ENCODE data around the gene MET.

Gene MET

DNA sequence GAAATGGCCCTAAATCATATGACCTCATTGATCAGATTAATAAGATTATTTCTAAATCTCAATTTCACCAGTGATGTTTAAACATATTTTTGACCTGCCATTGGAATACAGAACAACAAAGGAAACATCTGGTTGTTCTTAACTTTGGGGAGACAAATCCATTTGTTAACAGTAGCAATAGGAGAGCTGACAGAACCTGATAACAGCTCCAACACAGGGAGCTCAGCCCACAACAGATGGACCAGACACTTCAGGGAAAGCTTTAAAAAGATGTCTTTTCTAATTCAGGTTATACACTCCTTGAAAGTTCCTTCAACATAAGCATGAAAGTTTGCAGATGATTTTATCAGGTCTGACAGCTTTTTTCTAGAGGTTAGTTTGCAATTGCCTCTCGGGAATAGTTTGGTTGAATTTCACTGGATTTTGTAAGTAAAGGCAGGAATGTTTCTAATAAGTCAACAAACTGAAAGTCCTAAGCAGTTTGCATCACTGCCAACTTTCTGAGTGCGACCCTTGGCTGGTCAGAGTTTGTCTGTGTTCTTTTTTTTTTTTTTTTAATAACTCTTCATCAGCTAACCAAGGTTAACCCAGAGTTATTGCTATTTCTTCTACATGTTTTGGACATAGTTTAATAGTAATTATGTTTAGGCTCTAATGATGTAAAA lies 6.5 kb upstream of the MET start:
- no peak for DNase-seq

DNA sequence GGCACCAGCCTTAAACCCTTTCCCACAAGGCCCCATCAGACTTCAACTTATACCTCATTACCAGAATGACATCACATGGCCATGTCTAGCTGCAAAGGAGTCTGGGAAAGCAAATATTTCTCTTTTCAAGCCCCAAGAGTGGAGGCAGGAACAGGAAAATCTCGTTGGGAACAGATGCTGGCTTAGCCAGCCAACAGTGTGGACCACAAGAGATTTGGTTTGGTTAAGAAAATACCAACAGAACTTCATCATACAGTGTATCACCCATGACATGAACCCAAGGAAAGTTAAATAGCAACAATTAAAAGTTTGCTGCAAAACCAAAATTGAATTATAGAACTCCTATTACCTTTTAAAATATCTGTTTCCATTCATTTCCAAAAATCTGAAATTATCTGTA lies 2.2 kb upstream of the MET start:
- DNase-seq, result no peak

DNA sequence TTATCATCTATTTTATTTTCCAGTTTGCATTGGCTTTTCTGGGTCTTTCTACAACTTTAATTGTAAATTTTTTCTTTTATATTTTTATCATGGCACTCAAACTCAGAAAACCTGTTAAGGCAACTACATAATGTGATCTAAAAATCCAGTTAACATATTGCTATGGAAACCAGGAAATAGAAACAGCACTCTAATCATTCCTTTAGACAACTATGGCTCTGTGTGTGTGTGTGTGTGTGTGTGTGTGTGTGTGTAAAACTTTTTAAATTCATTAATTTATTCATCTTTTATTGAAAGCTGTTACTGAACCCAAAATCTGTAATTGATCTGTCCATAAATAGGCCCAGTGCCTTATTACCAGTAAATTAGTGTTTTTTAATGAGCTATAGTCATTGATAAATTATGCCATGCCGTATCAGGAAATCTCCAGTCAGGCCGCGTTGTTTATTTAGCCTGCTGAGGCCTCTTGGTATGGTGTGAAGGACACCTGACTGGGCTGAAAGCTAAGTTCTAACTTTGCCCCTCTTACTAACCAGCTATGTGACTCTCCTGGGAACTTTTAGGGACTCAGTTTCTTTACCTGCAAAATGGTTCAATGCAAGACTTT lies 1.5 kb upstream of the MET start:
- DNase-seq, result no peak

DNA sequence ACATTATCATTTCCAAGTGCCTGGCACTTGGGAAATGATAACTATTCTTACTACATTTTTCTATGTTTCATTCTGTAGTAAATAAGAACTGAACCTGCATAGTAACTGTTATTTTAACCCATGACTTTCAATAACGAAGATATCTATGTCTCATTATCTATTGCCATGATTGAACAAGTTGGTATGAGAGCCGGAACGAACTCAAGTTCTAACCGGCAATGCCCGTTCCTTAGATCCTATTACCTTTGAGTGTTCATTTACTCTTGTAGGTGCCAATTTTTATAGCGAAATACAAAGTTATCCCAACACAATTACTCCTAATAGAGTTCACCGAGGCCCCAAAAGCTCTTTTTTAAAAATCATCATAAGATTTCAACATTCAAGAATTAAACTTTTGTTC lies 885 bp upstream of the MET start:
- no peak for DNase-seq

DNA sequence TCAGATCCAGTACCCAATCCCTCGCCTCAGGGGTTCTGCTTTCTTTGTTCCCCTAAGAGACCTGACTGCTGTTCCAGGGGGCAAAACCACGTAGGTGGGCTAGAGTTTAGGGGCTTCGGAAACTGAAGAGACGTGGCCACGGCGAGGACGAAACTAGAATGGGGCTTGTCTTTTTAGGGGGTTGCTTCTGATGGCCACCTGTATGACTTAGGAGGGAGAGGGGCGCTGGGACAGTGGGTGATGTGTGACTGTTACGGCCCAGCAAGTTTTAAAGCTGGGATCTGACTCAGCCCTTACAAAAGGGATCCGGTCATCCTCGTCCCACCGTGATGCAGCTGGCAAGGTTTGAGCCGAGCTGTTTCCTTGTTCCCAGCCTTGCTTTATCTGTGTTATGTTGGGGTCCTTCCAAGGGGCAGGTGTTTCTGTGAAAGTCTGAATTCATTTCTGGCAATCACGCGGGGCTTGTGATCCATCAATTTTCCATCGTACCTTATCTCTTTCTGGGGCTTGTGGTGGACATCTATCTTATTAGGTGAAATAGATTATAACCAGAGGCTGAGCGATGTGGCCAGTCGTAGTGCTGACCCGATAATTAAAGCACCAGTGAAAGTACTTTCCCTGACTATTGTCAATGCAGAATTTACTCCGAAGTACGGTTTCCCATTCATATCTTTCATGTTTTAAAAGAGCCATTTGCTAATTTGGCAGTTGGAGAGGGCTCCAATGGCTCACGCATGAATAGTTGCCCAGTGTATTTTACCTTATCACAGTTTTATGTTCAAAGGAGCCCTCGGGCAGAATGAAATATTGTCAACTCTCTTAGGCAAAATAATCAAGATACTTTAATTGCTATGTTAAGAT lies 830 bp downstream of the MET start:
- DNase-seq, result no peak

DNA sequence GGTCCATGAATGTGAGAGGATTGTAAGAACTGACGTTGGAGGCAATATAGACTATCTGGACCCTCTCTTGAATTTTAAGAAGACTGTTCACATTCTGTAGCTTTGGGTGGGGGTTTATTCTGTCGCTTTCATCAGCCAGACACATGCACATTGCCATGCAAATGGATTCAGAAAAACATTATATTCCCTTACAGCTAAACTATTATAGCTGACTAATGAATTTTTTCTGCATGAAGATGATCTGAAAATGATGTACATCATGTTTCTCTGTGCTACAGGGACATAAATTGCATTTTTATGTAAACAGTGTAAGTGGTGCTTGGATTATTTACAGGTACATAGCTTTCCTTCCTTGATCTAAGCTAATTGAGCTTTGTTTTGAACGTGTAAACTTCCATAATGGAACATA lies 1.5 kb downstream of the MET start:
- no peak for DNase-seq

DNA sequence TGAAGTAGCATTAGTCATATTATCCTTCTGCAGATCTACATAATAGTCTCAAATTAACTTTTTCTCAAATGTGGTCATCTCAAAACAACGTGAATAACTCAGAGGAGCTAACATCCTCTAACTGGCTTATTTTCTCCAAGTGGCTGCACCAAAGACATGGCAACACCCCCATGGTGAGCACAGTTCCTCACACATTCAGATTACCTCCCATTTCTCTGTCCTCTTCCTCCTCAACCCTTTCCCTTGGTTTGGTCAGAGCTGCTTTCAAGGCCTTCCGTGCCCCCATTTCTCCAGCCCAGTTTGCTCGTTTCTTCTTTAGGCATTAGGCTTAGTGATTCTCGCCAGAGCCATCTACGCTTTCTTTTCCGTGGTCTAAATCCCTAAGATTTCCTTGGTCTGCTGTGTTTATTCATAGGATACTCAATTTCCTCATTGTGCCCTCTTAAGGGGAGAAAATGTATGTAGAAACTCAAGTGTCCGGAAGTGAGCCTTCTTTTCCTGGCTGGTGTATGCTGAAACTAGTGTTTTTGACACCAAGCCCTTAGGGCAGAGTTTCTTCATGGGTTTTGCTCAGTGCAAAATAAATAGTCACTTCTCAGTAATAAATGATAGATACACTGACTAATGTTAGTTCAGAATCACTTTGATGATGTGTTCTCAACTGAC lies 2.6 kb downstream of the MET start:
- no peak for DNase-seq

DNA sequence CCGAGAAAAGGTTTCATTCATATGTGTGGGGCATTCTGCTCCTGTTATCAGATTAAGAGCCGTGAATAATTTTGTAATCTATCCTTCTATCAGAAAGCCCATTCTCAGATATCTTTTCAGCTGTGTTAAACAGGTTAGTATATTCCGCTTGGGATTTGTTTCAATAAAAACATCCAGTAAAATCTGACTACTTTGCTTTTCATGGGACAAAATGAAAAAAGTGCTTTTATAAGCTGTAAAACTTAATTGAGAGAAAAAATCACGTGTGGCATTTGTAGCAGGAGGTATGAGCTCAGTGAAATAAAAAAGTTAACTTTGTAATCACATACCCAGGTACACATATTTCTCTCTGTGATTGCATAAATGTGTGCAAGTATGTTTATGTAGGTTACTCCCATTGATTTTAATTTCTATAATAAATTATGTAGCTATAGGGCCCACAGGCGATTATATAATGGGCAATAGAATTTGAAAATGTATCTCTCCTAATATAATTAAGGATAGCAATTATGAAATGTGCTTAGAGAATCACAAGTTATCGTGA lies 3.9 kb downstream of the MET start:
- no peak for DNase-seq

DNA sequence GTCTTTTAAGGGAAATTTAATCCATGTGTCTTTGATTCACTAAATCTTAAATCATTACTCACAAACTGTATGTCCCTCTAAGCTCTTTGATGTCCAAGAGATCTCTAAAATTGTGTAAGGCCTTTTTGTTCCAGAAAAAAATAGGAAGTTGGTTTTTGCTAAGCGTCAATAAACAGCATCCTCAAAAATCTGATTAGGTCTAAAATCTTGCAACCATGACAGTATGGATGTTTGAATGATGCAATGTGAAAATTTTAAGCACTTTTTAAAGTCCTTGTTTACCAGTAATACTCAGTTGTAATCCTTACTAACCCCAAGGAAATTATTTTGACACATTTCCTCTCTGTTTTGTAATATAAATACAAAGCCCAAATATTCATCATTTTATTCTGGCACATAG lies 6.8 kb downstream of the MET start:
- DNase-seq, result no peak

DNA sequence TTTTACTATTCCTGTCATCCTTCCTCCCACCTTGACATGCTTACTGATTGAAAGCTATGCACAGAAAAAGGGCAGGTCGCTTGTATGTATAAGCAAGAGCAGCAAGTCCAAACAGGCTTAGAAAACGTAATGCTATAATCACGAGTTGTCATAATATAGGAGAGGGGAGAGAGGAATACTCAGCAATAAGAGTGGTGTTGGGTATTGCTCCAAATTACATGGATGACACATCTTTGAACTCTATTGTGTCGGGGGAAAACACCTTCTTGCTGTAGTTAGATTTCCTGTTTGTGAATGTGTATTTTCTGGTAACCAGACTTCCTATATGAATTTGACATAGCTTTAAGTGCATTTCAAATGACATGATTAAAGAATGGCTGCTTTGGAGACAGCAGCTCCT lies 7.5 kb downstream of the MET start:
- no peak for DNase-seq

DNA sequence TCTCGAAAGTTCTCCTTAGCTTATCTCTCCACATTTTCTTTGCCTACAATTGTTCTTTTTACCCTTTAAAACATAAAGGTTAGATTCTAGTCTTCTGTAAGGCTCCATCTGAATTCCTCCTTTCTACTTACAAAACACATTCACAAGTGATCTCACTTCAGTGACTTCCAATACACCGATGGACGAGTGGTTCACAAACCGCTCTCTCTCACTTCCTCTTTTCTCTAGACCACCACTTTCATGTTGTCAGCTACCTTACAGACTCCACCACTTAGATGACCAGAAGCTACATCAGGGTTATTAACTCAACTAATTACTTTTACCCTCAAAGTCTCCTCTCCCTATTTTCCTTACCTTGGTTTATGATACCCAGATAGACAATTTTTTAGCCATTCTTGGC lies 11.8 kb downstream of the MET start:
- DNase-seq, result no peak

DNA sequence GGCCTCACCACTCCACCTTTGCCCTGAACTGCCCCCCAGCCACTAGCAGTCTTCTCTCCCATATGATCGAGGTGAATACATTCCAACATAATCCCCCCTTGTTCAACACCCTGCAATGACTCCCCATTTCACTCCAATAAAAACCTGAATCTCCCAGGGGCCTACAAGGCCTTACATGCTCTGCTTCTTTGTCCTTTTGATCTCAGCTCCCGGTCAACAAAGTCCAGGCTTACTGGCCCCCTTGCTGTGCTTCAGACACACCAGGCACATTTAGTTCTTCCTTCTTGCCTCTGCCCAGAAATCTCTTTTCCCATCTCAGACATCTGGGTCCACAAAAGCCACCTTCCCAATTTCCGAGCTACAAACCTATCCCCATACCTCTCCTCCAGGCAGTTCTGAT lies 14.0 kb downstream of the MET start:
- DNase-seq, result no peak

DNA sequence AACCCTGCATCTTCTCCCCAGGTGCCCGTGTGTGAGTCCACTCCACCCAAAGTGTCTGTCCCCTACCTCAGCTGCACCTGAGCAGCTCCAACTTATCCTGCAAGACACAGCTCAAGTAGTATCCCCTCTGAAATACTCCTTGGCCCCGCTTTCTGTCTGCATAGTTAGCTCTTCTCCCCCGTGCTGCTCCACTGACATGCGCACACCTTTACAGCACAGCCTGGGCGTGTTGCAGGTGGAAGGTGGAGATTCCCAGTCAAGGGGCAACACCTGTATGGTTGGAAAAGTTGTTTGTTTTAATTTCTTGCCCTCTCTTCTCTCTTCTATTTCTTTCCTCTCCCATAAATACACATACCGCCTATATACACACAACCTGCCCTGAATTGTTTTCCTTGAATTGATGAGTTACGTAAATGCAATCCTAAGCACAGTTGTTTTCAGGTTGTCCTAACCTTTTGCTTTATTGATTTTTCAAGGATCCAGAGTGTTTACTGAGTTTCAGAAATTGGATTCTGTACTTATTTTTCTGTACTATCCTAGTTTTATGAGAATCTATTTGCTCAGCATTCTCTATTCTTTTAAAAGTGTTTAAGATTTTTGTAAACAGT lies 14.9 kb downstream of the MET start:
- no peak for DNase-seq

DNA sequence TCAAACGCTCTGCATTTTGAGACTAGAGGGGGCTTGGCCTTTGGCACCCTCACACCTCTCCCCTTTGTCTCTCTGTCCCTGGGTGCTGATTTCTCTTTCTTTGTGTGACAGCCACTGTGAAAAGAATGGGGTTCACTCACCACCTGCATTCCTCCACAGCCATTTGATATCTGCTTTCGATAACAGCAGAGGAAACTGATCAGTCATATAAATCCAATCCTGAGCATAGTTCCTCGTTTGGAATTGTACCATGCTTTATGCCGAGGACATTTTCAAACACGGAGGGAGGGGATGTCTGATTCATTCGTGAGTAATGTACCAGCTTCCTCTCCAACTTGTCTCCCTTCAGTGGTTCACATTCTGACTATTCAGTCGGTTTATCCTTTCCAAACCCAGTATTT lies 15.8 kb downstream of the MET start:
- DNase-seq, result no peak

DNA sequence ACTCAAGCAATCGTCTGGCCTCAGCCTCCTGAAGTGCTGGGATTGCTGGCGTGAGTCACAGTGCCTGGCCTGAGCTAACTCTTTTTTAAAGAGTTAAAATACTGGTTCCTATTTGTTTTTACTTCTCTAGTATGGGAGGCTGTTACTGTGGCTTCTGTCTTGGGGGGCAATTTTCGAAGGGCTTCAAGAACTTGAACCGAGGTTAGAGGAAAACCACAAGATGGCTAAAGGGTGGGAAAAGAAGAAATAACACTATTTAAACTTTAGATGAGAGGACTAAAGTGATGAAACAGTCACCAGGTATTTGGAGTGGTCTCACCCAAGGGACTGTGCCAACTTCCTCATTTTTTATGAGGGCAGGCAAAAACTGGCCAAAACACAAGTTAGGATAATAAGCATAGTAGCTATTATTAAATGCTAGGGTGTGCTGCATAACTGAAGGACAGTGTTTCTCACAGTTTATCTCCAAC lies 17.8 kb downstream of the MET start:
- no peak for DNase-seq

DNA sequence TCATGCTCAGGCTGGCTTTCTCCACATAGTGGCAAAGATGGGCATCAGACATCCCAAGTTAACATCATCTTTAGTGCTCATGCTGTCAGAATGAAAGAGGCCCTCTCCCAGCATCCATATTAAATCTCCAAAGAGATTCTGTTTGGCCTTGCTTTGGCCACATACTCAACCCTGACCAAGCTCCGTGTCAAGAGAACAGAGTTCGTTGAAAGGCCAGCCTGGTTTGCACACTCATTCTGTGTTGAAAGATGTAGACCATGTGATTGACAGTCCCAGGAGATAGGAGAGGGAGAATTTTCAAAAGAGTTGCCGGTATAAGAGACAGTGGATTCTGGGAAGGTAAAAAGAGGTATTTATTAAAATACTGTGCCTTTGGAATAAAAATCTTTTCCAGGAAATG lies 19.7 kb downstream of the MET start:
- no peak for DNase-seq

DNA sequence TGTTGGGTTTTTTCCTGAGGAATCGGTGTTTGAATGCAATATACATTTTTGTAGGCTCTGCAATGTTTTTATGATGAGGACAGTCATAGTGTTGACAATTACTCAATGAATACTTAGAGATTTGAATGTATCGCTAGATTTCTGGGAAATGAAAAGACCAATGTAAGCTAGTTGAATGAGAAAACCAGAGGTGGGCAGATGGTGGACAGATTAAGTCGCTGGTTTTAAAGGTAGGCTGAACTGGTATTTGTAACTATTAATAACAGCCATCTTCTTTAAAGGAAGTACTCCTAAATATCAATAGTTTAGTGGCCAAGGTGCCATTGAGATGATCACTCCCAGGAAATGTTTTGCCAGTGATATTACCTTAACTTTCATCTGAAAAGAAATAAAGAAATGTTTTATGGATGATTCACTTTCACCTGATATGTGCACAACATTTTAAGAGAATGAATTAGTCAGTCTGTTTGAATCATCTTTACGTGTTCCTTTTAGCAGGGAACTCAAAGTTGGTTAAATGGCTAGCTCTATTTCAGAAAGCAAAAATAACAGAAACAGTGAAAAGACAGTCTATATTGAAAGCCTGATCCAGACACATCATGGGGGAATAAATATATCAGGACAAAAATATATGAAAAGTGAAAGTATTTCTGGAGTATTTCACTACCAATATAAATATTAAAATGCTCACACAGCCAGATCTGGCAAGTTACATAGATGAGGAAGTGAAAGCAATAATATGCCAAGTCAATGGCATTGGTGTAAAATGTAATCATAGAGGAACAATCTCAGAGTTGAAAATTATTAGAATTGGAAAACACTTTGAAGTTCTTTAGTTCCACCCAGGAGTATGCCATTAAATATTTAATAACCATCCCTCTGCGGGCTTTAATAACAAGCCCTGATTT lies 20.7 kb downstream of the MET start:
- DNase-seq, result no peak

DNA sequence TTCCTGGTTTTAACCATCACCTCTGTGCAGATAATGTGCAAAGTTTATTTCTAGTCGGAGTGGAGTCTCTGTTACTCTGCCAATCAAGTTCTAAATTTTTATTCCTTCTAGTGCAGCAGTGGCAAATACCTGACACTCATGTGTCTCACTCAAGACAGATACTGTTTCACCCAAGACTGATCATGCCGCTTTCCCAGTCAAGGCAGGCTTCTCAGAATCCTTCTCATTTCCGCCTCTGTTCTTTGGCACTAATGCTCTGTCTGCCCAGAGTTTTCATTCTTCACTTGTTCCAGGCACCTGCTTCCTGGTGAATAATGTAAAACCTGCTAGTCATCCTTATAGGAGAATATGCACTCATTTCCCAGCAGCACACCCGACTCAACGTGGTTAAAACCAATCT lies 24.7 kb downstream of the MET start:
- no peak for DNase-seq

DNA sequence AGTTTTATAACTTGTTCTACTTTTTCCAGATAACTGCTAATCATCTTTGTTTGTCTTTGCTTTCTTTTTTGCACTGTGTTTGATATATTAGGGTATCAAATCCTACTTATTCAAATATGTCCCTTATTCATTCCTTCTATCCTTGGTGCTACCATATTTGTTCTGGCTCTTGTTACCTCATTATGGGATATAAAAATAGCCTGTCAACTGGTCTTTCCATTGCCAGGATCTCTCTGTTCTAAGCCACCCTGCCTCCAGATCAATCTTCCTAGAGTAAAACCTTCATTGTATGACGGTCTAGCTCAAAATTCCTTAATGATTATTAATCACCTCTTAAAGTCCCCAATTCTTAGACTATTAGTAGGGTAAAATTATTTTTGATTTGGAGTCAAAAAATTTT lies 25.2 kb downstream of the MET start:
- no peak for DNase-seq

DNA sequence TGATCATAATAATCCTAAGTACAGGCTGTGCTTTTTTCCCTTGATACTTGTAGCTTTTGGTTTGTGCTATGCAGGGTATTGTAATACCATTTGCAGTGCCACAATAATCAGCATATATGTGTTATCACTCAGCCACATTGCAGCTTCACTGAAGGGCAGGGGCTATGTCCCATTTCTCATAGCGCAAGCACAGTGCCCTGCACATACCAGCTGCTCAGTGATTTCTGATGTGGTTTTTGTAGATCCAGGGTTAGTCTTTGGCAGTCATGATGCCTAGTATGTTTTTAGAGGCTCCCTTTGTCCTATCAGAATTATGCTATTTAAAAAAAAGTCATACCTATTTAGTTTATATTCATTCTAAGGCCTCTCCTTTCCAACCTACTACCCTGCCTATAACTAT lies 25.8 kb downstream of the MET start:
- no peak for DNase-seq

DNA sequence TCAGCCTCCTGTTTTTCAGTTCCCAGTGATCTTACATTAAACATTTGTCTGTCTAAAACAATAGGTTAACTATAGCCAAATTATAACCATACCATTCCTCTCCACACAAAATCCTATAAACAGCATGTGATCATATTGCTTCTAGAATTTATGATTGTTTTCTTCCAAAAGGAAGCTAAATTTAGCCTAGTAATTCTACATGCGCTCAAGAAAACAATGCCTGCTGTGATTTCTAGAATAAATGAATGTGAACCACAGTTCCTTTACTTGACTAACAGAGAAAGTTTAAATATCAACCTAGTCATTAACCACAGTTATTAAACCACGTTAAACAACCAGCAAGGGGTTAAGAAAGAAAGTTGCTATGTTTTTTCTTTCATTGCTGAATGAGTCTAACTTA lies 26.4 kb downstream of the MET start:
- no peak for DNase-seq

Measured in stimulated activated CD4-positive, alpha-beta T cell treated with anti-CD3 and anti-CD28 coated beads, Interleukin-15, amount 100 ng/mL, for 24 hours (primary cell).